ENCODE data around the gene SLC39A11.

GRCh38 chr17:72887322-72887721 is 205.2 kb downstream of the SLC39A11 start:
- TF ChIP-seq PATZ1 (CRISPR knock-in tag; IDR thresholded peaks at IDR 0.05; ENCODE audit: borderline replicate concordance) = no peak
- TF ChIP-seq ARNTL (CRISPR knock-in tag; IDR thresholded peaks at IDR 0.05; ENCODE audit: borderline replicate concordance, low read depth) = no peak
- no peak for TF ChIP-seq ZFP3 (CRISPR knock-in tag; IDR thresholded peaks at IDR 0.05)

Data from SK-N-SH treated with all-trans-retinoic acid at 6 μM for 48 hours (cell line).